ENCODE data around the gene CPS1. TPM values are rescaled to one million over a fixed set of nuclear protein-coding genes. Genes with fewer than 3 reads are reported as not detected.

Gene CPS1
- total RNA-seq, 1 experiment from 2014 or later, result 0.62 TPM

GRCh38 chr2:210676067-210676466 lies 119.7 kb downstream of the CPS1 start:
- Histone ChIP-seq H3K27me3 (replicated peaks; ENCODE audit: insufficient read depth, low read depth, low read length, poor library complexity) (no peaks in the 10 kb centered on the region), H3K36me3 (ENCODE audit: insufficient read depth, low read length, poor library complexity, severe bottlenecking) (no peaks in the 10 kb centered on the region), H3K9me3 (ENCODE audit: low read depth, low read length, poor library complexity, severe bottlenecking) (no peaks in the 10 kb centered on the region), H3K4me1 (ENCODE audit: insufficient read depth, low read length, poor library complexity, severe bottlenecking) (no peaks in the 10 kb centered on the region), H3K27ac (ENCODE audit: low read depth, low read length, poor library complexity, severe bottlenecking) (no peak overlapping the region), H3K4me3 (ENCODE audit: low read depth, low read length, poor library complexity, severe bottlenecking) (no peak overlapping the region)
- POLR2A ChIA-PET (ENCODE audit: low non-redundant PET), result no interaction called here
- CTCF ChIA-PET, result no interaction called here
- no TSS peak for BruUV-seq (replicated peaks)
- DNase-seq (ENCODE audit: low spot score), result no peak
- intact Hi-C loops (cut with micrococcal nuclease; ENCODE audit: unreplicated experiment), result no loop called here
- TF ChIP-seq CTCF (conservative IDR thresholded peaks at IDR 0.05; ENCODE audit: low read depth, low read length), result no peak

GRCh38 chr2:210681491-210681890 lies 125.1 kb downstream of the CPS1 start:
- Histone ChIP-seq H3K4me1 (ENCODE audit: insufficient read depth, low read length, poor library complexity, severe bottlenecking) (no peaks in the 10 kb centered on the region), H3K27ac (ENCODE audit: low read depth, low read length, poor library complexity, severe bottlenecking) (no peak overlapping the region), H3K36me3 (ENCODE audit: insufficient read depth, low read length, poor library complexity, severe bottlenecking) (no peaks in the 10 kb centered on the region), H3K27me3 (replicated peaks; ENCODE audit: insufficient read depth, low read depth, low read length, poor library complexity) (no peaks in the 10 kb centered on the region), H3K9me3 (ENCODE audit: low read depth, low read length, poor library complexity, severe bottlenecking) (no peaks in the 10 kb centered on the region), H3K4me3 (ENCODE audit: low read depth, low read length, poor library complexity, severe bottlenecking) (no peak overlapping the region)
- CTCF ChIA-PET, result no interaction called here
- no peak for DNase-seq (ENCODE audit: low spot score)
- TF ChIP-seq CTCF (conservative IDR thresholded peaks at IDR 0.05; ENCODE audit: low read depth, low read length) (no peak), EZH2 (IDR thresholded peaks at IDR 0.05; ENCODE audit: borderline replicate concordance, low read depth, low read length, poor library complexity, severe bottlenecking) (no peak)
- intact Hi-C loops (cut with micrococcal nuclease; ENCODE audit: unreplicated experiment), result no loop called here
- POLR2A ChIA-PET (ENCODE audit: low non-redundant PET), result no interaction called here
- no TSS peak for BruUV-seq (replicated peaks)

GRCh38 chr2:210686401-210686800 lies 130.0 kb downstream of the CPS1 start:
- CTCF ChIA-PET, result no interaction called here
- H3K36me3 ChIP-seq (ENCODE audit: insufficient read depth, low read length, poor library complexity, severe bottlenecking), result no peaks in the 10 kb centered on the region
- no peaks in the 10 kb centered on the region for H3K9me3 ChIP-seq (ENCODE audit: low read depth, low read length, poor library complexity, severe bottlenecking)
- no peaks in the 10 kb centered on the region for H3K27me3 ChIP-seq (replicated peaks; ENCODE audit: insufficient read depth, low read depth, low read length, poor library complexity)
- H3K4me1 ChIP-seq (ENCODE audit: insufficient read depth, low read length, poor library complexity, severe bottlenecking), result no peaks in the 10 kb centered on the region
- intact Hi-C loops (cut with micrococcal nuclease; ENCODE audit: unreplicated experiment), result no loop called here
- POLR2A ChIA-PET (ENCODE audit: low non-redundant PET), result no interaction called here
- H3K4me3 ChIP-seq (ENCODE audit: low read depth, low read length, poor library complexity, severe bottlenecking), result no peak overlapping the region
- H3K27ac ChIP-seq (ENCODE audit: low read depth, low read length, poor library complexity, severe bottlenecking), result no peak overlapping the region
- no TSS peak for BruUV-seq (replicated peaks)
- DNase-seq (ENCODE audit: low spot score), result no peak
- TF ChIP-seq CTCF (conservative IDR thresholded peaks at IDR 0.05; ENCODE audit: low read depth, low read length) (no peak), EZH2 (IDR thresholded peaks at IDR 0.05; ENCODE audit: borderline replicate concordance, low read depth, low read length, poor library complexity, severe bottlenecking) (no peak)

All from A673 (cell line).